Astrocyte (in vitro differentiated cells and primary cell): ENCODE data around the gene PACRG. TPM values are rescaled to one million over a fixed set of nuclear protein-coding genes. Genes with fewer than 3 reads are reported as not detected.

Experiments used
- DNase-seq: peaks from one replicate; pipeline ENCODE4 v3.0.0-alpha.2; 2010; ENCODE audit warnings: low read depth
- FAIRE-seq: peaks from 2 replicates; lab custom pipeline; 2011; peaks lifted over from hg19 to GRCh38; lab: Jason Lieb, UNC
- H2AFZ ChIP-seq: 2 replicates; pipeline ENCODE4 v1.6.0; 2012; ENCODE audit warnings: low read depth, low read length, inconsistent platforms
- H3K27ac ChIP-seq: 2 replicates; pipeline ENCODE4 v1.5.1; 2011; ENCODE audit warnings: low read depth, low read length, inconsistent platforms
- H3K27me3 ChIP-seq: 2 replicates; pipeline ENCODE4 v1.6.0; 2011; ENCODE audit warnings: low read length, inconsistent platforms; ENCODE audit not compliant: insufficient read depth
- H3K36me3 ChIP-seq: 2 replicates; pipeline ENCODE4 v1.5.1; 2011; ENCODE audit warnings: low read length, inconsistent platforms; ENCODE audit not compliant: insufficient read depth
- H3K4me1 ChIP-seq: 2 replicates; pipeline ENCODE4 v1.5.1; 2011; ENCODE audit warnings: low read length, inconsistent platforms; ENCODE audit not compliant: insufficient read depth
- H3K4me2 ChIP-seq: 2 replicates; pipeline ENCODE4 v1.6.0; 2012; ENCODE audit warnings: low read length, inconsistent platforms
- H3K4me3 ChIP-seq: 2 replicates; pipeline ENCODE4 v1.5.1; 2011; ENCODE audit warnings: low read depth, mild to moderate bottlenecking, low read length, inconsistent platforms; ENCODE audit not compliant: insufficient read depth
- H3K79me2 ChIP-seq: 2 replicates; pipeline ENCODE4 v1.6.0; 2012; ENCODE audit warnings: mild to moderate bottlenecking, low read length, inconsistent platforms; ENCODE audit not compliant: insufficient read depth
- H3K9ac ChIP-seq: 2 replicates; pipeline ENCODE4 v1.6.0; 2012; ENCODE audit warnings: mild to moderate bottlenecking, low read length, inconsistent platforms
- H3K9me3 ChIP-seq: 2 replicates; pipeline ENCODE4 v1.5.1; 2012; ENCODE audit warnings: low read depth, mild to moderate bottlenecking, low read length, inconsistent platforms; ENCODE audit not compliant: insufficient read depth
- H4K20me1 ChIP-seq: 2 replicates; pipeline ENCODE4 v1.6.0; 2012; ENCODE audit warnings: low read length, inconsistent platforms; ENCODE audit not compliant: insufficient read depth
- H3K27ac Mint-ChIP-seq: one replicate; pipeline ENCODE4 v1.8.0; 2021; ENCODE audit warnings: mild to moderate bottlenecking, mixed read lengths; ENCODE audit not compliant: unreplicated experiment
- H3K27me3 Mint-ChIP-seq: one replicate; pipeline ENCODE4 v1.8.0; 2021; ENCODE audit warnings: low read depth, mixed read lengths; ENCODE audit not compliant: unreplicated experiment
- H3K36me3 Mint-ChIP-seq: one replicate; pipeline ENCODE4 v1.8.0; 2021; ENCODE audit warnings: low read depth, mixed read lengths; ENCODE audit not compliant: unreplicated experiment
- H3K4me1 Mint-ChIP-seq: one replicate; pipeline ENCODE4 v1.8.0; 2021; ENCODE audit warnings: low read depth, mixed read lengths; ENCODE audit not compliant: unreplicated experiment
- H3K4me3 Mint-ChIP-seq: one replicate; pipeline ENCODE4 v1.8.0; 2021; ENCODE audit warnings: mild to moderate bottlenecking, moderate library complexity, mixed read lengths; ENCODE audit not compliant: unreplicated experiment
- H3K9me3 Mint-ChIP-seq: one replicate; pipeline ENCODE4 v1.8.0; 2021; ENCODE audit warnings: mild to moderate bottlenecking, mixed read lengths; ENCODE audit not compliant: unreplicated experiment
- CTCF ChIP-seq: IDR thresholded peaks from 2 replicates; pipeline ENCODE4 v1.5.1; 2011; ENCODE audit warnings: low read depth, mild to moderate bottlenecking, inconsistent platforms, low read length, moderate library complexity; ENCODE audit not compliant: insufficient read depth
- EZH2 ChIP-seq: IDR thresholded peaks from 2 replicates; pipeline ENCODE4 v1.6.1; 2012; ENCODE audit warnings: mild to moderate bottlenecking, low read length, inconsistent platforms; ENCODE audit not compliant: insufficient read depth
- total RNA-seq: library from RNA; stranded (reverse); gene quantifications from 2 replicates; pipeline ENCODE4 v1.2.1, GENCODE V29; 2021

The PACRG gene
- total RNA-seq, 1 donor from 2014 or later, result not detected

- H3K36me3 Mint-ChIP-seq, result no peaks in the 10 kb centered on the region
- Histone ChIP-seq H3K9me3 (no peaks in the 10 kb centered on the region), H3K36me3 (no peaks in the 10 kb centered on the region), H3K27me3 (no peaks in the 10 kb centered on the region), H3K27ac (no peak overlapping the region), H3K4me2 (no peak overlapping the region), H3K79me2 (no peaks in the 10 kb centered on the region), H3K9ac (no peak overlapping the region), H3K4me1 (no peaks in the 10 kb centered on the region), H3K4me3 (no peak overlapping the region), H4K20me1 (no peaks in the 10 kb centered on the region), H2AFZ (no peak overlapping the region)
- no peak overlapping the region for H3K4me3 Mint-ChIP-seq
- FAIRE-seq, result no peak
- no peaks in the 10 kb centered on the region for H3K4me1 Mint-ChIP-seq
- H3K27me3 Mint-ChIP-seq, result peaks cover 8% of the 10 kb centered on the region
- no peak for TF ChIP-seq CTCF
- TF ChIP-seq EZH2, result no peak
- H3K27ac Mint-ChIP-seq, result no peak overlapping the region
- H3K9me3 Mint-ChIP-seq, result peaks cover 7% of the 10 kb centered on the region
- no peak for DNase-seq
These were observed 293.3 kb downstream of the PACRG start for GRCh38 chr6:163021054-163021453.

- H3K9me3 Mint-ChIP-seq, result peaks cover 9% of the 10 kb centered on the region
- no peak overlapping the region for H3K27ac Mint-ChIP-seq
- no peaks in the 10 kb centered on the region for H3K36me3 ChIP-seq
- no peaks in the 10 kb centered on the region for H3K27me3 ChIP-seq
- FAIRE-seq (no peak), DNase-seq (no peak)
- H3K4me3 Mint-ChIP-seq, result no peak overlapping the region
- no peak overlapping the region for H3K4me3 ChIP-seq
- no peaks in the 10 kb centered on the region for H3K4me1 Mint-ChIP-seq
- H3K27me3 Mint-ChIP-seq, result peaks cover 8% of the 10 kb centered on the region
- no peaks in the 10 kb centered on the region for H3K36me3 Mint-ChIP-seq
- H3K9ac ChIP-seq, result no peak overlapping the region
- H3K9me3 ChIP-seq, result no peaks in the 10 kb centered on the region
- no peaks in the 10 kb centered on the region for H4K20me1 ChIP-seq
- no peaks in the 10 kb centered on the region for H3K4me1 ChIP-seq
- H3K79me2 ChIP-seq, result no peaks in the 10 kb centered on the region
- no peak overlapping the region for H3K27ac ChIP-seq
- no peak overlapping the region for H3K4me2 ChIP-seq
- TF ChIP-seq EZH2, result no peak
- no peak for TF ChIP-seq CTCF
- H2AFZ ChIP-seq, result no peak overlapping the region
These were observed 295.9 kb downstream of the PACRG start for GRCh38 chr6:163023700-163024099.

- Histone ChIP-seq H4K20me1 (no peaks in the 10 kb centered on the region), H3K27ac (no peak overlapping the region), H3K4me2 (no peak overlapping the region), H3K79me2 (no peaks in the 10 kb centered on the region), H2AFZ (no peak overlapping the region), H3K9me3 (peaks cover 3% of the 10 kb centered on the region), H3K9ac (no peak overlapping the region), H3K4me1 (no peaks in the 10 kb centered on the region), H3K27me3 (no peaks in the 10 kb centered on the region), H3K4me3 (no peak overlapping the region), H3K36me3 (no peaks in the 10 kb centered on the region)
- Mint-ChIP-seq H3K27me3 (no peaks in the 10 kb centered on the region), H3K9me3 (peaks cover 10% of the 10 kb centered on the region), H3K4me3 (no peak overlapping the region), H3K36me3 (no peaks in the 10 kb centered on the region), H3K4me1 (no peaks in the 10 kb centered on the region), H3K27ac (no peak overlapping the region)
- FAIRE-seq, result no peak
- TF ChIP-seq EZH2 (no peak), CTCF (no peak)
- no peak for DNase-seq
These were observed 299.1 kb downstream of the PACRG start for GRCh38 chr6:163026893-163027292.
